Esophagus muscularis mucosa (tissue), 3 donors: ENCODE measurements around the gene VSIG10L2.

Experiments
- POLR2AphosphoS5 ChIP-seq, 2 donors: sonication (generic); formaldehyde crosslinking; IDR thresholded peaks; one replicate each; pipeline ENCODE4 v1.6.1; 2017; ENCODE audit warnings: antibody characterized with exemption in 2 of 2
- TF ChIP-seq, protein P1 (sequence below), 3 experiments: fragments of 200-600 bp in 2 of 3; fragments of 450-650 bp in 1 of 3; sonication (generic) in 2 of 3; IDR thresholded peaks; one replicate each; pipeline ENCODE4 v1.5.1; 2017 to 2019; ENCODE audit warnings: antibody characterized with exemption in 3 of 3, mild to moderate bottlenecking in 2 of 3, moderate library complexity in 1 of 3

DNA sequence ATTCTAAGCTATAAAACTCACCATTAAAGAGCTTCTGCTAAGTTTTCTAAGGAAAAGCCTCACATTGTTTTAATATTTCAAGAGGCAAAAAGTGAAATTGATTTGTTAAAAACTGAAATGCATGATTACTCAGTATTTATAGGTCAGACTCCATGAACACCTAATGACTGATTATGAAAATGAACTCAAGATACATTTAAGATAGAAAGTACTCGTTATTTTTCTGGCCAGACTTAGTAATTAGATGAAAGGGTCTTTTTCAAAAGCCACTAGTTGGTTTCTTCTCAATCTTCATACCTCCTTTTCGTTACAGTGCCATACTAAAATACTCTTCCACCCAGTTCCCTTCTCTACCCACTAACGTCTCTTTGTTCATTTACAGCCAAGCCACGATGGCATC lies 56.3 kb downstream of the VSIG10L2 start:
- TF ChIP-seq POLR2AphosphoS5 (IDR thresholded peaks at IDR 0.05), result no peak
- TF ChIP-seq, protein P1, sequence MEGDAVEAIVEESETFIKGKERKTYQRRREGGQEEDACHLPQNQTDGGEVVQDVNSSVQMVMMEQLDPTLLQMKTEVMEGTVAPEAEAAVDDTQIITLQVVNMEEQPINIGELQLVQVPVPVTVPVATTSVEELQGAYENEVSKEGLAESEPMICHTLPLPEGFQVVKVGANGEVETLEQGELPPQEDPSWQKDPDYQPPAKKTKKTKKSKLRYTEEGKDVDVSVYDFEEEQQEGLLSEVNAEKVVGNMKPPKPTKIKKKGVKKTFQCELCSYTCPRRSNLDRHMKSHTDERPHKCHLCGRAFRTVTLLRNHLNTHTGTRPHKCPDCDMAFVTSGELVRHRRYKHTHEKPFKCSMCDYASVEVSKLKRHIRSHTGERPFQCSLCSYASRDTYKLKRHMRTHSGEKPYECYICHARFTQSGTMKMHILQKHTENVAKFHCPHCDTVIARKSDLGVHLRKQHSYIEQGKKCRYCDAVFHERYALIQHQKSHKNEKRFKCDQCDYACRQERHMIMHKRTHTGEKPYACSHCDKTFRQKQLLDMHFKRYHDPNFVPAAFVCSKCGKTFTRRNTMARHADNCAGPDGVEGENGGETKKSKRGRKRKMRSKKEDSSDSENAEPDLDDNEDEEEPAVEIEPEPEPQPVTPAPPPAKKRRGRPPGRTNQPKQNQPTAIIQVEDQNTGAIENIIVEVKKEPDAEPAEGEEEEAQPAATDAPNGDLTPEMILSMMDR (IDR thresholded peaks at IDR 0.05), result no peak
